Endothelial cell of umbilical vein (primary cell): ENCODE measurements around the gene CERS5.

Experiments used
- EZH2 ChIP-seq: IDR thresholded peaks from 2 replicates; pipeline ENCODE4 v1.6.1; 2012; ENCODE audit warnings: borderline replicate concordance, low read depth, mild to moderate bottlenecking, moderate library complexity, low read length, inconsistent platforms; ENCODE audit not compliant: severe bottlenecking
- POLR2A ChIP-seq: IDR thresholded peaks from 2 replicates; pipeline ENCODE4 v1.6.1; 2012; ENCODE audit warnings: low read depth, mild to moderate bottlenecking, control low read depth, low read length
- POLR2AphosphoS5 ChIP-seq: IDR thresholded peaks from 2 replicates; pipeline ENCODE4 v1.6.1; 2012; ENCODE audit warnings: low read depth, mild to moderate bottlenecking, control low read depth, low read length, moderate library complexity; ENCODE audit not compliant: insufficient read depth
- TF ChIP-seq, protein P1 (sequence below), 2 donors: IDR thresholded peaks; 1 replicate in 1 of 2; 2 replicates in 1 of 2; pipeline ENCODE4 v1.5.1; 2011; ENCODE audit warnings: low read length in 2 of 2, mild to moderate bottlenecking in 2 of 2, moderate library complexity in 2 of 2, control low read depth in 1 of 2, inconsistent platforms in 1 of 2, low read depth in 1 of 2; ENCODE audit not compliant: insufficient read depth in 1 of 2; ENCODE audit errors: extremely low read depth in 1 of 2

DNA sequence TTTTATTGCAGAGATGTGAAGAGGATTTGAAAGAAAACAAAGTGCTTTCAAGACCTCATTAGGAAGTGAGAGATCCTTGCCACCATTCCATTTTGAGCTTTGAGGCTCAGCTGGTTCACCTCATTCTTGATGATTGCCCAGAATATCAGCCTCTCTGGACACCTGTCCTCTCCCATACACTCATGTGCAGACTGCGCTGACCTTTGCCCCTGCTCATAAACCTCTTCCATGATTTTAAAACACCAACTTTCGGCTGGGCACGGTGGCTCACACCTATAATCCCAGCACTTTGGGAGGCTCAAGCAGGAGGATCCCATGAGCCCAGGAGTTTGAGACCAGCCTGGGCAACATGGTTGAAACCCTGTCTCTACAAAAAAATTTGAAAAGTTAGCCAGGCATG lies 46.2 kb downstream of the CERS5 start:
- TF ChIP-seq POLR2A: no peak
- TF ChIP-seq, protein P1, sequence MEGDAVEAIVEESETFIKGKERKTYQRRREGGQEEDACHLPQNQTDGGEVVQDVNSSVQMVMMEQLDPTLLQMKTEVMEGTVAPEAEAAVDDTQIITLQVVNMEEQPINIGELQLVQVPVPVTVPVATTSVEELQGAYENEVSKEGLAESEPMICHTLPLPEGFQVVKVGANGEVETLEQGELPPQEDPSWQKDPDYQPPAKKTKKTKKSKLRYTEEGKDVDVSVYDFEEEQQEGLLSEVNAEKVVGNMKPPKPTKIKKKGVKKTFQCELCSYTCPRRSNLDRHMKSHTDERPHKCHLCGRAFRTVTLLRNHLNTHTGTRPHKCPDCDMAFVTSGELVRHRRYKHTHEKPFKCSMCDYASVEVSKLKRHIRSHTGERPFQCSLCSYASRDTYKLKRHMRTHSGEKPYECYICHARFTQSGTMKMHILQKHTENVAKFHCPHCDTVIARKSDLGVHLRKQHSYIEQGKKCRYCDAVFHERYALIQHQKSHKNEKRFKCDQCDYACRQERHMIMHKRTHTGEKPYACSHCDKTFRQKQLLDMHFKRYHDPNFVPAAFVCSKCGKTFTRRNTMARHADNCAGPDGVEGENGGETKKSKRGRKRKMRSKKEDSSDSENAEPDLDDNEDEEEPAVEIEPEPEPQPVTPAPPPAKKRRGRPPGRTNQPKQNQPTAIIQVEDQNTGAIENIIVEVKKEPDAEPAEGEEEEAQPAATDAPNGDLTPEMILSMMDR (IDR thresholded peaks at IDR 0.05; ENCODE audit: extremely low read depth in 1 of 2, insufficient read depth in 1 of 2, low read depth in 1 of 2, low read length in 2 of 2): no peak
- no peak for TF ChIP-seq EZH2
- TF ChIP-seq POLR2AphosphoS5: no peak
